Measurements from ENCODE around the gene RAB9B. TPM values are rescaled to one million over a fixed set of nuclear protein-coding genes. Genes with fewer than 3 reads are reported as not detected.

Gene RAB9B
- total RNA-seq, 1 donor from 2014 or later, result 29.3 TPM

GRCh38 chrX:103864149-103864548 lies 32.1 kb upstream of the RAB9B start:
- H3K27me3 ChIP-seq (ENCODE audit: low read depth), result no peaks in the 10 kb centered on the region
- intact Hi-C loops (cut with micrococcal nuclease), result no loop called here

GRCh38 chrX:103861200-103861599 lies 29.1 kb upstream of the RAB9B start:
- H3K27me3 ChIP-seq (ENCODE audit: low read depth), result no peaks in the 10 kb centered on the region

More at GRCh38 chrX:103864149-103864548, 32.1 kb upstream of the RAB9B start:
- DNase-seq, result no peak
- Histone ChIP-seq H3K27ac (replicated peaks) (no peak overlapping the region), H3K4me1 (no peaks in the 10 kb centered on the region), H3K4me3 (no peak overlapping the region), H3K9me3 (replicated peaks) (no peaks in the 10 kb centered on the region), H3K36me3 (no peaks in the 10 kb centered on the region)
- TF ChIP-seq CTCF (IDR thresholded peaks at IDR 0.05; ENCODE audit: borderline replicate concordance), result no peak

GRCh38 chrX:103849558-103849957 lies 17.5 kb upstream of the RAB9B start:
- Histone ChIP-seq H3K4me1 (no peaks in the 10 kb centered on the region), H3K36me3 (no peaks in the 10 kb centered on the region), H3K27ac (replicated peaks) (no peak overlapping the region), H3K4me3 (no peak overlapping the region), H3K27me3 (ENCODE audit: low read depth) (no peaks in the 10 kb centered on the region), H3K9me3 (replicated peaks) (no peaks in the 10 kb centered on the region)
- no peak for TF ChIP-seq CTCF (IDR thresholded peaks at IDR 0.05; ENCODE audit: borderline replicate concordance)
- intact Hi-C loops (cut with micrococcal nuclease), result no loop called here
- no peak for DNase-seq

More at GRCh38 chrX:103861200-103861599, 29.1 kb upstream of the RAB9B start:
- DNase-seq, result no peak
- Histone ChIP-seq H3K9me3 (replicated peaks) (no peaks in the 10 kb centered on the region), H3K36me3 (no peaks in the 10 kb centered on the region), H3K4me3 (no peak overlapping the region), H3K4me1 (no peaks in the 10 kb centered on the region), H3K27ac (replicated peaks) (no peak overlapping the region)
- no peak for TF ChIP-seq CTCF (IDR thresholded peaks at IDR 0.05; ENCODE audit: borderline replicate concordance)
- intact Hi-C loops (cut with micrococcal nuclease), result no loop called here

- TF ChIP-seq CTCF (IDR thresholded peaks at IDR 0.05; ENCODE audit: borderline replicate concordance), result no peak
- Histone ChIP-seq H3K4me1 (no peaks in the 10 kb centered on the region), H3K27ac (replicated peaks) (no peak overlapping the region), H3K27me3 (ENCODE audit: low read depth) (no peaks in the 10 kb centered on the region), H3K9me3 (replicated peaks) (no peaks in the 10 kb centered on the region), H3K36me3 (no peaks in the 10 kb centered on the region), H3K4me3 (no peak overlapping the region)
- DNase-seq, result no peak
- intact Hi-C loops (cut with micrococcal nuclease), result no loop called here
Observed at GRCh38 chrX:103847174-103847870, 15.3 kb upstream of the RAB9B start.

- Histone ChIP-seq H3K27me3 (ENCODE audit: low read depth) (no peaks in the 10 kb centered on the region), H3K36me3 (no peaks in the 10 kb centered on the region), H3K9me3 (replicated peaks) (no peaks in the 10 kb centered on the region), H3K4me1 (no peaks in the 10 kb centered on the region), H3K4me3 (no peak overlapping the region), H3K27ac (replicated peaks) (no peak overlapping the region)
- TF ChIP-seq CTCF (IDR thresholded peaks at IDR 0.05; ENCODE audit: borderline replicate concordance), result no peak
- intact Hi-C loops (cut with micrococcal nuclease), result no loop called here
- no peak for DNase-seq
Observed at GRCh38 chrX:103846386-103846785, 14.3 kb upstream of the RAB9B start.

Measured in left ventricle myocardium inferior (tissue), 1 donor.